HEK293T (cell line): ENCODE data around the gene GDA.

ENCODE experiments used
- ARNT ChIP-seq: fragments of 450-650 bp; IDR thresholded peaks from 2 replicates; pipeline ENCODE4 v1.6.1; 2017; ENCODE audit warnings: mild to moderate bottlenecking
- BHLHE40 ChIP-seq: fragments of 450-650 bp; IDR thresholded peaks from 2 replicates; pipeline ENCODE4 v1.6.1; 2016; ENCODE audit warnings: mild to moderate bottlenecking, moderate library complexity, borderline replicate concordance
- CTBP1 ChIP-seq: fragments of 450-650 bp; IDR thresholded peaks from 2 replicates; pipeline ENCODE4 v1.6.1; 2016; ENCODE audit warnings: borderline replicate concordance
- ELF4 ChIP-seq: fragments of 450-650 bp; IDR thresholded peaks from 2 replicates; pipeline ENCODE4 v1.6.1; 2017; ENCODE audit warnings: antibody characterized with exemption
- FOXA1 ChIP-seq: fragments of 450-650 bp; IDR thresholded peaks from 2 replicates; pipeline ENCODE4 v1.6.1; 2016; ENCODE audit warnings: mild to moderate bottlenecking
- FOXK2 ChIP-seq: fragments of 450-650 bp; IDR thresholded peaks from 2 replicates; pipeline ENCODE4 v1.6.1; 2016; ENCODE audit warnings: mild to moderate bottlenecking
- FOXM1 ChIP-seq: fragments of 450-650 bp; IDR thresholded peaks from 2 replicates; pipeline ENCODE4 v1.6.1; 2017; ENCODE audit warnings: mild to moderate bottlenecking, borderline replicate concordance
- L3MBTL2 ChIP-seq: fragments of 450-650 bp; conservative IDR thresholded peaks from 2 replicates; pipeline ENCODE4 v1.6.1; 2016; ENCODE audit warnings: mild to moderate bottlenecking
- LEF1 ChIP-seq: fragments of 450-650 bp; IDR thresholded peaks from 2 replicates; pipeline ENCODE4 v1.6.1; 2017; ENCODE audit warnings: mild to moderate bottlenecking, borderline replicate concordance
- PKNOX1 ChIP-seq: fragments of 450-650 bp; IDR thresholded peaks from 2 replicates; pipeline ENCODE4 v1.6.1; 2016
- SP1 ChIP-seq: fragments of 450-650 bp; IDR thresholded peaks from 2 replicates; pipeline ENCODE4 v1.6.1; 2017
- SUZ12 ChIP-seq: fragments of 450-650 bp; IDR thresholded peaks from 2 replicates; pipeline ENCODE4 v1.6.1; 2016; ENCODE audit warnings: mild to moderate bottlenecking
- TARDBP ChIP-seq: fragments of 450-650 bp; IDR thresholded peaks from 2 replicates; pipeline ENCODE4 v1.6.1; 2016
- ZNF384 ChIP-seq: fragments of 450-650 bp; IDR thresholded peaks from 2 replicates; pipeline ENCODE4 v1.6.1; 2016

- TF ChIP-seq SP1 (no peak), PKNOX1 (no peak), FOXM1 (no peak), SUZ12 (no peak), TARDBP (no peak), ELF4 (no peak), LEF1 (no peak), L3MBTL2 (no peak), ARNT (no peak), CTBP1 (no peak), FOXK2 (no peak), FOXA1 (no peak), ZNF384 (no peak), BHLHE40 (no peak)
Observed at GRCh38 chr9:72140586-72140985, 8.7 kb upstream of the GDA start.
